ENCODE data around the gene TRABD2A.

The TRABD2A gene

GRCh38 chr2:84800194-84800805 lies 80.6 kb downstream of the TRABD2A start:
- Histone ChIP-seq H3K36me3 (ENCODE audit: insufficient read depth, low read length) (no peaks in the 10 kb centered on the region), H3K4me1 (ENCODE audit: control insufficient read depth, insufficient read depth, low read length) (no peaks in the 10 kb centered on the region), H3K4me3 (ENCODE audit: low read length) (no peak overlapping the region), H3K27me3 (ENCODE audit: control insufficient read depth, insufficient read depth, low read length) (peaks cover 21% of the 10 kb centered on the region), H3K9ac (ENCODE audit: low read depth, low read length) (no peak overlapping the region), H3K4me2 (ENCODE audit: low read length) (no peak overlapping the region), H3K9me3 (replicated peaks; ENCODE audit: low read length) (no peaks in the 10 kb centered on the region)

GRCh38 chr2:84799772-84800171 lies 81.1 kb downstream of the TRABD2A start:
- H3K9me3 ChIP-seq (replicated peaks; ENCODE audit: low read length) = no peaks in the 10 kb centered on the region
- no peaks in the 10 kb centered on the region for H3K36me3 ChIP-seq (ENCODE audit: insufficient read depth, low read length)
- H3K4me1 ChIP-seq (ENCODE audit: control insufficient read depth, insufficient read depth, low read length) = no peaks in the 10 kb centered on the region
- H3K9ac ChIP-seq (ENCODE audit: low read depth, low read length) = no peak overlapping the region
- H3K4me2 ChIP-seq (ENCODE audit: low read length) = no peak overlapping the region
- no peak overlapping the region for H3K4me3 ChIP-seq (ENCODE audit: low read length)
- H3K27me3 ChIP-seq (ENCODE audit: control insufficient read depth, insufficient read depth, low read length) = peaks cover 18% of the 10 kb centered on the region

- Histone ChIP-seq H3K4me1 (ENCODE audit: control insufficient read depth, insufficient read depth, low read length) (no peaks in the 10 kb centered on the region), H3K9ac (ENCODE audit: low read depth, low read length) (no peak overlapping the region), H3K9me3 (replicated peaks; ENCODE audit: low read length) (no peaks in the 10 kb centered on the region), H3K4me2 (ENCODE audit: low read length) (no peak overlapping the region), H3K27me3 (ENCODE audit: control insufficient read depth, insufficient read depth, low read length) (peaks cover 12% of the 10 kb centered on the region), H3K4me3 (ENCODE audit: low read length) (no peak overlapping the region), H3K36me3 (ENCODE audit: insufficient read depth, low read length) (no peaks in the 10 kb centered on the region)
Measured at GRCh38 chr2:84797271-84797670, 83.6 kb downstream of the TRABD2A start.

GRCh38 chr2:84796798-84797197 lies 84.1 kb downstream of the TRABD2A start:
- Histone ChIP-seq H3K9me3 (replicated peaks; ENCODE audit: low read length) (no peaks in the 10 kb centered on the region), H3K4me1 (ENCODE audit: control insufficient read depth, insufficient read depth, low read length) (no peaks in the 10 kb centered on the region), H3K36me3 (ENCODE audit: insufficient read depth, low read length) (no peaks in the 10 kb centered on the region), H3K4me3 (ENCODE audit: low read length) (no peak overlapping the region), H3K9ac (ENCODE audit: low read depth, low read length) (no peak overlapping the region), H3K4me2 (ENCODE audit: low read length) (no peak overlapping the region), H3K27me3 (ENCODE audit: control insufficient read depth, insufficient read depth, low read length) (peaks cover 7% of the 10 kb centered on the region)

- Histone ChIP-seq H3K4me1 (ENCODE audit: control insufficient read depth, insufficient read depth, low read length) (no peaks in the 10 kb centered on the region), H3K9ac (ENCODE audit: low read depth, low read length) (no peak overlapping the region), H3K9me3 (replicated peaks; ENCODE audit: low read length) (no peaks in the 10 kb centered on the region), H3K4me3 (ENCODE audit: low read length) (no peak overlapping the region), H3K4me2 (ENCODE audit: low read length) (no peak overlapping the region), H3K36me3 (ENCODE audit: insufficient read depth, low read length) (no peaks in the 10 kb centered on the region), H3K27me3 (ENCODE audit: control insufficient read depth, insufficient read depth, low read length) (peaks cover 2% of the 10 kb centered on the region)
Measured at GRCh38 chr2:84793641-84794040, 87.2 kb downstream of the TRABD2A start.

GRCh38 chr2:84792856-84793522 lies 87.9 kb downstream of the TRABD2A start:
- Histone ChIP-seq H3K36me3 (ENCODE audit: insufficient read depth, low read length) (no peaks in the 10 kb centered on the region), H3K4me3 (ENCODE audit: low read length) (no peak overlapping the region), H3K9ac (ENCODE audit: low read depth, low read length) (no peak overlapping the region), H3K27me3 (ENCODE audit: control insufficient read depth, insufficient read depth, low read length) (peaks cover 3% of the 10 kb centered on the region), H3K9me3 (replicated peaks; ENCODE audit: low read length) (no peaks in the 10 kb centered on the region), H3K4me1 (ENCODE audit: control insufficient read depth, insufficient read depth, low read length) (no peaks in the 10 kb centered on the region), H3K4me2 (ENCODE audit: low read length) (no peak overlapping the region)

- no peak overlapping the region for H3K4me2 ChIP-seq (ENCODE audit: low read length)
- H3K27me3 ChIP-seq (ENCODE audit: control insufficient read depth, insufficient read depth, low read length) = peaks cover 16% of the 10 kb centered on the region
- no peaks in the 10 kb centered on the region for H3K36me3 ChIP-seq (ENCODE audit: insufficient read depth, low read length)
- H3K9me3 ChIP-seq (replicated peaks; ENCODE audit: low read length) = no peaks in the 10 kb centered on the region
- no peaks in the 10 kb centered on the region for H3K4me1 ChIP-seq (ENCODE audit: control insufficient read depth, insufficient read depth, low read length)
- no peak overlapping the region for H3K9ac ChIP-seq (ENCODE audit: low read depth, low read length)
- no peak overlapping the region for H3K4me3 ChIP-seq (ENCODE audit: low read length)
Measured at GRCh38 chr2:84788498-84788897, 92.4 kb downstream of the TRABD2A start.

GRCh38 chr2:84788027-84788426 lies 92.9 kb downstream of the TRABD2A start:
- no peaks in the 10 kb centered on the region for H3K36me3 ChIP-seq (ENCODE audit: insufficient read depth, low read length)
- H3K4me1 ChIP-seq (ENCODE audit: control insufficient read depth, insufficient read depth, low read length) = no peaks in the 10 kb centered on the region
- no peak overlapping the region for H3K4me2 ChIP-seq (ENCODE audit: low read length)

GRCh38 chr2:84786601-84787000 lies 94.3 kb downstream of the TRABD2A start:
- Histone ChIP-seq H3K4me3 (ENCODE audit: low read length) (no peak overlapping the region), H3K9ac (ENCODE audit: low read depth, low read length) (no peak overlapping the region), H3K4me1 (ENCODE audit: control insufficient read depth, insufficient read depth, low read length) (no peaks in the 10 kb centered on the region), H3K36me3 (ENCODE audit: insufficient read depth, low read length) (no peaks in the 10 kb centered on the region), H3K9me3 (replicated peaks; ENCODE audit: low read length) (no peaks in the 10 kb centered on the region), H3K27me3 (ENCODE audit: control insufficient read depth, insufficient read depth, low read length) (peaks cover 16% of the 10 kb centered on the region), H3K4me2 (ENCODE audit: low read length) (no peak overlapping the region)

More at GRCh38 chr2:84788027-84788426, 92.9 kb downstream of the TRABD2A start:
- Histone ChIP-seq H3K9me3 (replicated peaks; ENCODE audit: low read length) (no peaks in the 10 kb centered on the region), H3K27me3 (ENCODE audit: control insufficient read depth, insufficient read depth, low read length) (peaks cover 16% of the 10 kb centered on the region), H3K9ac (ENCODE audit: low read depth, low read length) (no peak overlapping the region), H3K4me3 (ENCODE audit: low read length) (no peak overlapping the region)

GRCh38 chr2:84785950-84786349 lies 94.9 kb downstream of the TRABD2A start:
- Histone ChIP-seq H3K36me3 (ENCODE audit: insufficient read depth, low read length) (no peaks in the 10 kb centered on the region), H3K9ac (ENCODE audit: low read depth, low read length) (no peak overlapping the region), H3K9me3 (replicated peaks; ENCODE audit: low read length) (no peaks in the 10 kb centered on the region), H3K4me2 (ENCODE audit: low read length) (no peak overlapping the region), H3K27me3 (ENCODE audit: control insufficient read depth, insufficient read depth, low read length) (peaks cover 16% of the 10 kb centered on the region), H3K4me3 (ENCODE audit: low read length) (no peak overlapping the region), H3K4me1 (ENCODE audit: control insufficient read depth, insufficient read depth, low read length) (no peaks in the 10 kb centered on the region)

- no peak overlapping the region for H3K4me3 ChIP-seq (ENCODE audit: low read length)
Measured at GRCh38 chr2:84782717-84783442, 98.0 kb downstream of the TRABD2A start.

More at GRCh38 chr2:84782717-84783442, 98.0 kb downstream of the TRABD2A start:
- Histone ChIP-seq H3K4me1 (ENCODE audit: control insufficient read depth, insufficient read depth, low read length) (no peaks in the 10 kb centered on the region), H3K4me2 (ENCODE audit: low read length) (no peak overlapping the region), H3K9ac (ENCODE audit: low read depth, low read length) (no peak overlapping the region), H3K27me3 (ENCODE audit: control insufficient read depth, insufficient read depth, low read length) (peaks cover 13% of the 10 kb centered on the region), H3K36me3 (ENCODE audit: insufficient read depth, low read length) (no peaks in the 10 kb centered on the region), H3K9me3 (replicated peaks; ENCODE audit: low read length) (no peaks in the 10 kb centered on the region)
